Breast epithelium (tissue), 3 donors: ENCODE data around the gene RBBP8.
"Not testable (repeated sequence)": the region's sequence is repeated elsewhere in the genome, so short reads cannot be mapped to it uniquely, and the experiment has no call there.

Experiments
- CTCF ChIP-seq, 3 donors: fragments of 450-650 bp; IDR thresholded peaks; one replicate each; pipeline ENCODE4 v1.5.1; 2016 to 2017; ENCODE audit warnings: antibody characterized with exemption in 3 of 3, mild to moderate bottlenecking in 3 of 3, moderate library complexity in 3 of 3
- POLR2A ChIP-seq: fragments of 450-650 bp; IDR thresholded peaks from one replicate; pipeline ENCODE4 v1.6.1; 2016; ENCODE audit warnings: antibody characterized with exemption, mild to moderate bottlenecking, moderate library complexity
- POLR2AphosphoS5 ChIP-seq, 3 donors: sonication (generic); formaldehyde crosslinking; IDR thresholded peaks; one replicate each; pipeline ENCODE4 v1.6.1; 2017; ENCODE audit warnings: antibody characterized with exemption in 3 of 3

GRCh38 chr18:22903248-22903647 is 29.9 kb upstream of the RBBP8 start:
- TF ChIP-seq CTCF (IDR thresholded peaks at IDR 0.05); POLR2A; POLR2AphosphoS5 (IDR thresholded peaks at IDR 0.05): not testable (repeated sequence)
